Mesothelial cell of epicardium (in vitro differentiated cells): ENCODE measurements around the gene CLC. TPM values are rescaled to one million over a fixed set of nuclear protein-coding genes. Genes with fewer than 3 reads are reported as not detected.

Source experiments
- DNase-seq, 2 experiments: peaks; one replicate each; pipeline ENCODE4 v3.0.0; 2021; ENCODE audit warnings: low spot score in 2 of 2; ENCODE audit not compliant: unreplicated experiment in 2 of 2
- H3K27ac Mint-ChIP-seq: 2 replicates; pipeline ENCODE4 v1.8.0; 2021; ENCODE audit warnings: mixed read lengths
- H3K27me3 Mint-ChIP-seq: 2 replicates; pipeline ENCODE4 v1.8.0; 2021; ENCODE audit warnings: low read depth, mixed read lengths
- H3K36me3 Mint-ChIP-seq: 2 replicates; pipeline ENCODE4 v1.8.0; 2021; ENCODE audit warnings: mixed read lengths
- H3K4me1 Mint-ChIP-seq: 2 replicates; pipeline ENCODE4 v1.8.0; 2021; ENCODE audit warnings: mixed read lengths
- H3K4me3 Mint-ChIP-seq: 2 replicates; pipeline ENCODE4 v1.8.0; 2021; ENCODE audit warnings: mild to moderate bottlenecking, moderate library complexity, mixed read lengths
- H3K9me3 Mint-ChIP-seq: 2 replicates; pipeline ENCODE4 v1.8.0; 2021; ENCODE audit warnings: mixed read lengths
- total RNA-seq: library from RNA; stranded (reverse); gene quantifications from 3 replicates; pipeline ENCODE4 v1.2.1, GENCODE V29; 2021
- TF ChIP-seq, protein P1 (sequence below): fragments of 200-600 bp; sonication (generic); IDR thresholded peaks from one replicate; pipeline ENCODE4 v1.5.0; 2021; ENCODE audit warnings: antibody characterized with exemption; ENCODE audit not compliant: unreplicated experiment

CLC gene
- total RNA-seq = not detected in 3 replicates

GRCh38 chr19:39737891-39738290 lies at the start of gene CLC:
CLC (minus strand) TSS chr19:39738029; CDS start chr19:39737952, 77 bp downstream.
- H3K4me1 Mint-ChIP-seq = no peaks in the 10 kb centered on the region
- peaks cover 62% of the 10 kb centered on the region for H3K27me3 Mint-ChIP-seq
- no peaks in the 10 kb centered on the region for H3K36me3 Mint-ChIP-seq
- peaks cover 4% of the 10 kb centered on the region for H3K9me3 Mint-ChIP-seq
- no peak for DNase-seq
- no peak within 1 kb of the TSS for H3K27ac Mint-ChIP-seq
- no peak within 1 kb of the TSS for H3K4me3 Mint-ChIP-seq
- TF ChIP-seq, protein P1, sequence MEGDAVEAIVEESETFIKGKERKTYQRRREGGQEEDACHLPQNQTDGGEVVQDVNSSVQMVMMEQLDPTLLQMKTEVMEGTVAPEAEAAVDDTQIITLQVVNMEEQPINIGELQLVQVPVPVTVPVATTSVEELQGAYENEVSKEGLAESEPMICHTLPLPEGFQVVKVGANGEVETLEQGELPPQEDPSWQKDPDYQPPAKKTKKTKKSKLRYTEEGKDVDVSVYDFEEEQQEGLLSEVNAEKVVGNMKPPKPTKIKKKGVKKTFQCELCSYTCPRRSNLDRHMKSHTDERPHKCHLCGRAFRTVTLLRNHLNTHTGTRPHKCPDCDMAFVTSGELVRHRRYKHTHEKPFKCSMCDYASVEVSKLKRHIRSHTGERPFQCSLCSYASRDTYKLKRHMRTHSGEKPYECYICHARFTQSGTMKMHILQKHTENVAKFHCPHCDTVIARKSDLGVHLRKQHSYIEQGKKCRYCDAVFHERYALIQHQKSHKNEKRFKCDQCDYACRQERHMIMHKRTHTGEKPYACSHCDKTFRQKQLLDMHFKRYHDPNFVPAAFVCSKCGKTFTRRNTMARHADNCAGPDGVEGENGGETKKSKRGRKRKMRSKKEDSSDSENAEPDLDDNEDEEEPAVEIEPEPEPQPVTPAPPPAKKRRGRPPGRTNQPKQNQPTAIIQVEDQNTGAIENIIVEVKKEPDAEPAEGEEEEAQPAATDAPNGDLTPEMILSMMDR = no peak

GRCh38 chr19:39780894-39781293 lies 43.1 kb upstream of the CLC start:
- Mint-ChIP-seq H3K9me3 (no peaks in the 10 kb centered on the region), H3K4me1 (no peaks in the 10 kb centered on the region), H3K4me3 (no peak overlapping the region), H3K36me3 (no peaks in the 10 kb centered on the region), H3K27ac (no peak overlapping the region), H3K27me3 (peaks cover 77% of the 10 kb centered on the region)
- DNase-seq = no peak
- TF ChIP-seq, protein P1 = no peak

GRCh38 chr19:39778763-39779162 lies 40.9 kb upstream of the CLC start, which contains the start of gene LEUTX:
LEUTX (plus strand) TSS chr19:39778854; CDS start chr19:39778921, 67 bp downstream.
- Mint-ChIP-seq H3K4me3 (no peak within 1 kb of the TSS), H3K9me3 (no peaks in the 10 kb centered on the region), H3K27ac (no peak within 1 kb of the TSS), H3K4me1 (no peaks in the 10 kb centered on the region), H3K36me3 (no peaks in the 10 kb centered on the region), H3K27me3 (peaks cover 68% of the 10 kb centered on the region)
- DNase-seq = no peak
- TF ChIP-seq, protein P1 = no peak

DNA sequence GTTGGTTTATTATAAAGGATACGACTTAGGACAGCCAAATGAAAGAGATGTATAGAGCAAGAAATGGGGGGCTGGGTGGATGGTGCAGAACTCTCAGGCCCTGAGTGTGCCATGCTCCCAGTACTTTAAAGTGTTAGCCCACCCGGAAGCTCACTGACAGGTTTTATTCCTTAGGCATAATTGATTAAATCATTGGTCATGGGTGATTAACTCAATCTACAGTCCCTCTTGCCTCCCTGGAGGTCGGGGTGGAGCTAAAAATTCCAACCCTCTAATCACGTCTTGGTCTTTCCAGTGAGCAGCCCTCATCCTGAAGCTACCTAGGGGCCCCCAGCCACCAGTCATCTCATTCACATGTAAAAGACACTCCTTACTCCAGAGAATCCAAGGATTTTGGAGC lies 31.0 kb upstream of the CLC start:
- peaks cover 3% of the 10 kb centered on the region for H3K9me3 Mint-ChIP-seq
- TF ChIP-seq, protein P1 = no peak
- H3K36me3 Mint-ChIP-seq = no peaks in the 10 kb centered on the region
- no peak overlapping the region for H3K27ac Mint-ChIP-seq
- peaks cover 29% of the 10 kb centered on the region for H3K27me3 Mint-ChIP-seq
- H3K4me1 Mint-ChIP-seq = no peaks in the 10 kb centered on the region
- DNase-seq = no peak
- H3K4me3 Mint-ChIP-seq = no peak overlapping the region

GRCh38 chr19:39768334-39768733 lies 30.5 kb upstream of the CLC start:
- Mint-ChIP-seq H3K4me1 (no peaks in the 10 kb centered on the region), H3K36me3 (no peaks in the 10 kb centered on the region), H3K27me3 (peaks cover 30% of the 10 kb centered on the region), H3K27ac (no peak overlapping the region), H3K9me3 (peaks cover 3% of the 10 kb centered on the region), H3K4me3 (no peak overlapping the region)
- TF ChIP-seq, protein P1 = no peak
- no peak for DNase-seq
